HG02885 (cell line): ENCODE data around the gene BEX5.
"Not testable (repeated sequence)": the region's sequence is repeated elsewhere in the genome, so short reads cannot be mapped to it uniquely, and the experiment has no call there.

Experiments used
- ATAC-seq: cut with Tn5 transposase; IDR thresholded peaks from one replicate; pipeline ENCODE4 v1.9.1; 2021; ENCODE audit warnings: mild to moderate bottlenecking; ENCODE audit not compliant: unreplicated experiment, poor library complexity

The BEX5 gene

GRCh38 chrX:102155806-102156179 is at the start of gene BEX5:
Gene BEX5 (minus strand): TSS chrX:102155977. CDS start chrX:102154265, 1,712 bp downstream.
- no peak for ATAC-seq

- ATAC-seq = no peak
Measured at GRCh38 chrX:102185967-102186720, 30.4 kb upstream of the BEX5 start.

DNA sequence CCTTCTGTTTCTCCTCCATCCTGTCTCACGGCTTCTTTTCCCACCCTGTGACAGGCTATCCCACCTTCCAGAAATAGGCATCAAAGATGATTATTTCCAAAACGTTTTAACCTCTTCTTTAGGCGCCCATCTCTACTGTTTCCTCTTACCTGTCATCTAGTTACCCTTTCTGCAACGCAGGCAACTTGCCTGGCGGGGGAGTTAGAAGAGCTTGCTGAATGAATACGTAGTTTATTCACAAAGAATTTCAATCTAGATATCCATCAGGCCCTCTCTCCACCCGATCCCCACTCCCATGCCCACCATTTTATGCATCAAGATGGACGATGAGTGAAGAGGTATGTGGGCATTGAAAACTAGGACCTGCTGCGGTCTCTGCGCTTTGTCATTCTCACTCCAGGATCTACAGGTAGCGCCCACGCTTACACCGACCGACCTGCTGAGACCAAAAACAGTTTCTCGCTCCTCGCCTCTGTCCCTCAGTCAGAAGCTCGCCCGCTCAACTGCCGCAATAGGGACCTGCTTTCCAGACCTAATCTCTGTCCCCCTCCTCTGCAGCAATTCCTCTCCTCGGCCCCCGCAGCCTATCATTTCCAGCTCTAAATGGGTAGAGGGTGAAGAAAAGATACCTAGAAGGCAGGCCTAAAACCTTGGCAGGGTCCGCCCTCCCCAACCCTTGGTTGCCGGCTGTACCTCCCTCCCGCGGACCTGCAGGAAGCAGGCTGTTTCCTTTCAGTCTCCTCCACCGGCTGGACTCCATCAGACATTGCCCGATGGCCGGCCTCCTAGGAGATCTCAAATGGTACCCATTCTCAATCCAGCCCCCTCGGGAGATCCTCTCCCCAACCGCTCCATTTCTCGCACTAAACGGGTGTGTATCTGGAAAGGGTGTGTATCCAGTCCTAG is 624 bp downstream of the BEX5 start:
- no peak for ATAC-seq

- no peak for ATAC-seq
Measured at GRCh38 chrX:102154218-102154860, 1.4 kb downstream of the BEX5 start.

GRCh38 chrX:102142274-102142673 is 13.5 kb downstream of the BEX5 start, which contains the start of gene TCEAL6:
Gene TCEAL6 (minus strand): TSS chrX:102142481.
- not testable (repeated sequence) for ATAC-seq

DNA sequence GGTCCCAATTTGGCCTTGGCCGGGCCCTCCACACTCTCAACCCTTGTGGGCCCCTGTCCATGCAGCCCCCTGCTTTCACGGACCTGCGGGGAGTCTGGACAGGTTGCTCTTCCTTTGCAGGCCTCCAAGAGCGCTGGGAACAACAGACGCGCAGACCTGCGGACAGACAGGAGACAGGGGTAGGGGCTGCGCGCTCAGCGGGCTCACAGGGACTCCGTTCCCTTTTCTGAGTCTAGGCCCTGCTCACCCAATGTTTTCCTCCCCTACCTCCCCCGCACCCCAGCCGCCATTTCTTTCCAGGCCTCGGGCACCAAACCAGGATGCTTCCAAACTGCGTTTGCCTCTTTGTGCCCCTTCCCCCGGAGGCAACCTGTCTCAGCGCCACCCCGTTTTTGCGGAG is 14.1 kb downstream of the BEX5 start:
- ATAC-seq = not testable (repeated sequence)

- not testable (repeated sequence) for ATAC-seq
Measured at GRCh38 chrX:102140876-102141275, 14.9 kb downstream of the BEX5 start.

DNA sequence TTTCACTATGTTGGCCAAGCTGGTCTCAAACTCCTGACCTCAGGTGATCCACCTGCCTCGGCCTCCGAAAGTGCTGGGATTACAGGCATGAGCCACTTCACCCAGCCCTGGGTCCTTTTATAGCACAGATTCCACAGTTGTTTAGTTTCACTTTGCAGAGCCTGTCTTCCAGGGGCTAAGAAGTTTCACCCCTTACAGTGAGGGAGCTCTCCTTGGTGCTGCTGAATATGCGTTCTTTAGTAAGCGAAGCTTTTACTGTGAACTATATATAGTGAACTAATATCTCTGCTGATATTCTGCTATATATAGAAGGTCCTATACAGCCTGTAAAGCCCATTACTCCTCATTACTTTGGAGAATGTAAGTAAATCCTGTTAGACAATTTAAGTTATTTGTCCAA is 17.7 kb downstream of the BEX5 start:
- no peak for ATAC-seq

DNA sequence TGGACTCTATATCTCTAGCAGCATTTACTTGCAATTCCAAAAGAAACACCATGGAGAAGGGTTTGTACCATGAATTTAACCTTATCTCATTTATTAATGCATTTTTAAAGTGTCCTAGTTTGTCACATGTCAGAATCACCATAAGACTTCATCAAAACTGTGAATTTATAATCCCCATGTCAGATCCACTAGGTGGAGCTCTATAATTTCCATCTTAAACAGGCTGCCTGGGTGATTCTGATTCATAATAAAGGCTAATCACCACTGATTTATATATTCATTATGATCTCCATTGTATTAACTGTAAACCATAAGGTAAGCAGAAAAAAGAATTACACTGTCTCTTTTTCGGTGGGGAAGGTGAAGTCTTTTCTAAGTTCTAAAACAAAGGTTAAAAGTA is 26.3 kb downstream of the BEX5 start:
- no peak for ATAC-seq

DNA sequence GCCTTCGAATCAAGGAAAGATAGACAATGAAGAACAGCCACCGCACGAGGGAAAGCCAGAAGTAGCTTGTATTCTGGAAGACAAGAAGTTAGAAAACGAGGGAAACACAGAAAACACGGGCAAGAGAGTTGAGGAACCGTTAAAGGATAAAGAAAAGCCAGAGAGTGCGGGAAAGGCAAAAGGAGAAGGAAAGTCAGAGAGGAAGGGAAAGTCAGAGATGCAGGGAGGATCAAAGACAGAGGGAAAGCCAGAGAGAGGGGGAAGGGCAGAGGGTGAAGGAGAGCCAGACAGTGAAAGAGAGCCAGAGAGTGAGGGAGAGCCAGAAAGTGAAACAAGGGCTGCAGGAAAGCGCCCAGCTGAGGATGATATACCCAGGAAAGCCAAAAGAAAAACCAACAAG is 28.9 kb downstream of the BEX5 start:
- no peak for ATAC-seq

GRCh38 chrX:102126080-102126818 is 29.5 kb downstream of the BEX5 start:
- not testable (repeated sequence) for ATAC-seq

DNA sequence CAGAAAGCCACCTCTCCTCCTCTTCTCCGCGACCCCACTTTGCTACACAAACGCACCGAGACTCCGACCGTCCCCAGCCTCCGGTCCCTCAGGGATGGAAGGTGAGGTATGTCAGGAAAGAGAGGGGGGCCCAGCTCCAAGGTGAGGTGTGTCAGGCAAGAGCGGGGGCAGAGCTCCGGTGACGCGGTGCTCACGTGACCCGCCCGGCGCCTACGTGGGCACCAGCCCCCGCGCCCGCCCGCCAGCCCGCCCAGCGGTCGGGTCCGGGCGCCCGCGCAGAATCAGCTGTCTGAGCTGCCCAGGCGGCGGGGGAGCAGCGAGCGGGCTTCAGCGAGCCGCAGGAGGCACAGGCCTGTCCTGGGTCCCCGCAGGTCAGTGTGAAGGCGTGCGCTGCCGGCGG is 30.3 kb downstream of the BEX5 start, which contains the start of gene TCEAL2:
Gene TCEAL2 (plus strand): TSS at position 244 of the 400 bp plus-strand sequence. CDS start 1,152 bp downstream, outside the sequence.
- ATAC-seq = not testable (repeated sequence)

DNA sequence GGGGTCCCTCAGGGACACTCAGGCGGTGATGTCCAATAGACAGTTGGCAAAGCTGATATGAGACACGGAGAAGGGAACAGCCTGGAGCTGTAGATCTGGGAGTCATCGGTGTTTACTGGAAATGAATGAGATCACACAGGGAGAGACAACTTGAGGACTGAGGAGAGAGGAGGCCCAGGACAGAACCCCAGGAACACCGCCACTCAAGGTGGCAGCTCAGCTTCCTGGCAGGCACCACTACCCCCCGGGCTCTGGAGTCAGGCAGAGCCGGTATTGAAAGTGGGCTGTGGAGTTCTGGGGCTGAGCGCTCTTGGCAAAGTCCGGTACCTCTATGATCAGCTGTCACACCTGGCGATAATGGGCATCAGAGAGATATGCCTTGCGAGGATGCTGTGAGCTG is 30.8 kb downstream of the BEX5 start:
- not testable (repeated sequence) for ATAC-seq

DNA sequence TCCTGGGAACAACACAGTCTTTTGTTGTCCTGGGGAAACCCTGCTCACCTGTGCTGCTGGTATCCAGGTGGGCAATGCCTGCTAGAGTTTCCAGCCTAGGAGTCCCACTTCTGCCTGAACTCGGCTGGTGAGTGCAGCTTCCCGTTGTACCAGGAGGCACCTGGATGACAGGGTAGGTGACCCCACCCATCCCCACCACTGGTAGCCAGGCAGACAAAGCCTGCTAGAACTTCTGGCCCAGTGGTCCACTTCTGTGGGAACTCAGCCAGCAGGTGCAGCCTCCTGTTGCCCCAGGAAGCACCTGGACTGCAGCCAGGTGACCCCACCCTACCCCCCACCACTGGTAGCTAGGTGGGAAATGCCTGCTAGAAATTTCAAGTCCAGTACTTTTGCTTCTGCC is 40.0 kb downstream of the BEX5 start:
- no peak for ATAC-seq

DNA sequence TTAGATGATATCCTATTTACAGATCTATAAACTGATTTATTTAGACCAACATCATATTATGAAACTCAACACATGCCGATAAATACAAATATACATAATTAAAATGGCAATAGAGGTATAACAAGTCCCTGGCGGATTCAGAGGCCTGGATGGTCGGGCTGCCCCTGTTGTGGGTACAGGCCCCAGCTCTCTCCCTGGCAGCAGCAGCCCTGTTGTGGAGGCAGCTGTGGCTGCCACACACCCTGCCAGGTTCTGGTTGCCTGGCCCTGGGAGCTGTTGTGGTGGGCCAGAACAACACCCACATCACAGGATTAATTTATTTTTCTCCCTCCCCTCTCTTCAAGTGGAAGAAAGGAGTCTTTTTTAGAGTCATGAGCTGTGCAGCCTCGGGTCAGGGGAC is 42.4 kb downstream of the BEX5 start:
- no peak for ATAC-seq
